Measurements from ENCODE around the gene EIF3B. TPM values are rescaled to one million over a fixed set of nuclear protein-coding genes. Genes with fewer than 3 reads are reported as not detected.

Gene EIF3B
- total and polyA plus RNA-seq, 12 donors, result 48.6 to 102 (median 68.2) TPM

- no peaks in the 10 kb centered on the region for H3K9me3 ChIP-seq
- no peak overlapping the region for H3K4me3 ChIP-seq
- DNase-seq (no peak), ATAC-seq (no peak)
- no peak for TF ChIP-seq CTCF (IDR thresholded peaks at IDR 0.05)
- peaks cover 5 to 100% (median 96%) of the 10 kb centered on the region in 9 donors for H3K36me3 ChIP-seq
- no peak overlapping the region for H3K27ac ChIP-seq
- H3K27me3 ChIP-seq, result no peaks in the 10 kb centered on the region
- 97 to 98% methylated on average over 10 of the region's 10 CpGs for WGBS, 2 donors
- intact Hi-C loops (cut with DNase I), result no loop called here
- no peaks in the 10 kb centered on the region for H3K4me1 ChIP-seq
Observed at GRCh38 chr7:2369139-2369538, 14.5 kb downstream of the EIF3B start.

- no peaks in the 10 kb centered on the region for H3K4me1 ChIP-seq
- H3K4me3 ChIP-seq, result no peak overlapping the region
- intact Hi-C loops (cut with DNase I), result no loop called here
- H3K27me3 ChIP-seq, result no peaks in the 10 kb centered on the region
- no peak for TF ChIP-seq CTCF (IDR thresholded peaks at IDR 0.05)
- WGBS, 2 donors, result 93 to 94% methylated on average over 8 of the region's 8 CpGs
- DNase-seq, result no peak
- no peak overlapping the region for H3K27ac ChIP-seq
- ATAC-seq, result no peak
- H3K9me3 ChIP-seq, result no peaks in the 10 kb centered on the region
- peaks cover 4 to 100% (median 94%) of the 10 kb centered on the region in 9 donors for H3K36me3 ChIP-seq
Observed at GRCh38 chr7:2371329-2371728, 16.7 kb downstream of the EIF3B start.

- no peak for DNase-seq
- TF ChIP-seq CTCF (IDR thresholded peaks at IDR 0.05), result no peak
- Histone ChIP-seq H3K9me3 (no peaks in the 10 kb centered on the region), H3K4me1 (no peaks in the 10 kb centered on the region), H3K27ac (no peak overlapping the region), H3K36me3 (peaks cover 0 to 98% (median 90%) of the 10 kb centered on the region in 9 donors), H3K27me3 (no peaks in the 10 kb centered on the region), H3K4me3 (no peak overlapping the region)
- ATAC-seq, result no peak
- 90 to 95% methylated on average over 14 of the region's 14 CpGs for WGBS, 2 donors
- intact Hi-C loops (cut with DNase I), result no loop called here
Observed at GRCh38 chr7:2372724-2373123, 18.1 kb downstream of the EIF3B start.

- ATAC-seq, result peak in 5 of 8 donors; percentile 15 to 51 (median 34)
- H3K4me3 ChIP-seq, result no peak overlapping the region
- no peaks in the 10 kb centered on the region for H3K9me3 ChIP-seq
- intact Hi-C loops (cut with DNase I), result no loop called here
- WGBS, 2 donors, result 91 to 92% methylated on average over 14 of the region's 14 CpGs
- no peaks in the 10 kb centered on the region for H3K4me1 ChIP-seq
- no peaks in the 10 kb centered on the region for H3K27me3 ChIP-seq
- peaks cover 0 to 94% (median 85%) of the 10 kb centered on the region in 9 donors for H3K36me3 ChIP-seq
- no peak for TF ChIP-seq CTCF (IDR thresholded peaks at IDR 0.05)
- no peak for DNase-seq
- H3K27ac ChIP-seq, result no peak overlapping the region
Observed at GRCh38 chr7:2373124-2373556, 18.5 kb downstream of the EIF3B start.

Data from heart right ventricle (tissue), 16 donors.